GM18861 (cell line): ENCODE data around the gene TMTC3.

Experiments used
- ATAC-seq: cut with Tn5 transposase; IDR thresholded peaks from one replicate; pipeline ENCODE4 v1.9.1; 2021; ENCODE audit not compliant: unreplicated experiment

Gene TMTC3

GRCh38 chr12:88223519-88223918, 81.4 kb downstream of the TMTC3 start:
- ATAC-seq = no peak

DNA sequence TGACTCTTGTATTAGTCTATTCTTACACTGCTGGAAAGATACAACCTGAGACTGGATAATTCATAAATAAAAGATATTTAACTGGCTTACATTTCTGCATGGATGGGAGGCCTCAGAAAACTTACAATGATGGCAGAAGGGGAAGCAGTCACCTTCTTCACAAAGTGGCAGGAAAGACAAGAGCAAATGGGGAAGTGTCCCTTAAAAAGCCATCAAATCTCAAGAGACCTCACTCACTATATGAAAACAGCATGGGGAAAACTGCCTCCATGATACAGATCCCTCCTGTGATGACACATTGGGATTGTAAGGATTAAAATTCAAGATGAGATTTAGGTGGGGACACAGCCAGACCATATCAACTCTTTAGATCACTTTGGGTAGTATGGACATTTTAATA, 83.7 kb downstream of the TMTC3 start:
- no peak for ATAC-seq

- ATAC-seq = no peak
Observed at GRCh38 chr12:88227263-88227662, 85.2 kb downstream of the TMTC3 start.

GRCh38 chr12:88227871-88228270, 85.8 kb downstream of the TMTC3 start:
- ATAC-seq = no peak

- ATAC-seq = no peak
Observed at GRCh38 chr12:88228720-88229119, 86.6 kb downstream of the TMTC3 start.

GRCh38 chr12:88230271-88230670, 88.2 kb downstream of the TMTC3 start:
- ATAC-seq = no peak

- ATAC-seq = no peak
Observed at GRCh38 chr12:88235183-88235833, 93.2 kb downstream of the TMTC3 start.

DNA sequence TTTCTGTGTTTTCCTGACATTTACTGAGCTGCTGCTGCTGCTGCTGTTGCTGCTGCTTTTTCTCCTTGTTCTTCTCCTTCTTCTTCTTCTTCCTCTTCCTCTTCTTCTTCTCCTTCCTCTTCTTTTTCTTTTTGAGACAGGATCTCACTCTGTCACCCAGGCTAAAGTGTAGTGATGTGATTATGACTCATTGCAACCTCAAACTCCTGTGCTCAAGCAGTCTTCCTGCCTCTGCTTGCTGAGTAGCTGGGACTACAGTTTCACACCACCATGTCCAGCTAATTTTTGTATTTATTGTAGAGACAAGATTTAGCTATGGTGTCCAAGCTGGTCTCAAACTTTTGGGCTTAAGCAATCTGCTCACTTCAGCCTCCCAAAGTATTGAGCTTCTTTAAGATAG, 95.8 kb downstream of the TMTC3 start:
- peak; percentile 73 for ATAC-seq

DNA sequence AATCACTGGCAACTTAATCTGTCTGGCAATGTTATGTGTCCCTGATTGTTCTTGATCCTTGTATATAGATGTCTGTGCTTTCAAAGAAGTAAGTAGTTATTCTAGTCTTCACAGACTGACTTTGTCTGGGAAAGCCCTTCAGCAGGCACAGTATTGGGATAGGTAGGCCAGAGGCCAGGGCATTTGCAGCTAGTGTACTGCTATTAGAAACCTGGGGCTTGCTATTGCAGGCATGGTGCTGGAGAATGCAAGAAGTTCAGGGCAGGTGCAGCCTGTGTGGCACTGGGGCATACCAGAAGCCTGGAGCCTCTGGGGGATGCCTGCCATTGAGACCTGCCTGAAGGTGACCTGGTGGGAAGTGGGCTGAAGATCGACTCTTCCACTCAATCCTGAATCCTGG, 96.3 kb downstream of the TMTC3 start:
- no peak for ATAC-seq

GRCh38 chr12:88241862-88242570, 99.9 kb downstream of the TMTC3 start:
- peak; percentile 41 for ATAC-seq

DNA sequence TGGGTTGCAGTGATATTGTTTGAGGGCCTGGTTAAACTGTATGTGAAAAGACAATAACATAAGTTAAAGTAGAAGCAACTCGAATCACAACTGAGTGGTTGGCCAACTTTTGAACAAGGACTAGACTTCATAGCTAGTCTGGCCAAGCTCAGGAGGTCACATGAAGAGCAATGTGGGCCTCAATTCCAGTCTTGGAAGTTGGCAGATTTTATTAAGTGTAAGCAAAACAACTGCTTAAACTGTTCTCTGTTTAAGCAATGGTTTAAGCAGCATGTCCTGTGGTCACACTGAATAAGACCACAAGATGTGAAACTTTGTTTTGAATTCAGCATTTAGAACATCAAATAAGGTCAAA, 100.4 kb downstream of the TMTC3 start:
- ATAC-seq = peak; percentile 27

GRCh38 chr12:88242939-88243338, 100.8 kb downstream of the TMTC3 start:
- ATAC-seq = no peak

DNA sequence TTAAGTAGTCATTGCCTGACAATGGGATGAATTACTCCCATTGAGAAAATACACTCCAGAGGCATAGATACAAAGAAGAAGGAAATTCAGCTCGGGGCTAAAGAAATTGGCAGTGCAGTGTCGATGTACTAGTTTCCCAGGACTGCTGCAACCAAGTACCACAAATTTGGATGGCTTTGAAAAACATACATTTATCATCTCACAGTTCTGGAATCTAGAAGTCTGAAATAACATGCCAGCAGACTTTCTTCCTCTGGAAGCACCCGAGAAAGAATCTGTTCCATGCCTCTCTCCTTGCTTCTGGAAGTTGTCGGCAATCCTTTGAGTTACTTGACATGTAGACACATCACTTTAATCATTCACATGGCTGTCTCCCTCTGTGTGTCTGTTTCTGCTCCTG, 101.9 kb downstream of the TMTC3 start:
- no peak for ATAC-seq

- ATAC-seq = no peak
Observed at GRCh38 chr12:88245905-88246304, 103.8 kb downstream of the TMTC3 start.

GRCh38 chr12:88247241-88247643, 105.1 kb downstream of the TMTC3 start:
- no peak for ATAC-seq

GRCh38 chr12:88248606-88249005, 106.5 kb downstream of the TMTC3 start:
- no peak for ATAC-seq
